Stomach (tissue), 9 donors: Measurements from ENCODE around the gene DCC. TPM values are rescaled to one million over a fixed set of nuclear protein-coding genes. Genes with fewer than 3 reads are reported as not detected.
A peak's percentile ranks its signal among the peaks of the same experiment; 100 is the strongest.

Source experiments
- DNase-seq, 2 donors: peaks; one replicate each; pipeline versions ENCODE4 v3.0.0 to v3.0.0-alpha.2; 2013 to 2019
- H3K27ac ChIP-seq, 5 donors: fragments of 200-600 bp in 4 of 5; sonication (generic) in 4 of 5; one replicate each; pipeline ENCODE4 v1.5.1; 2013 to 2019; ENCODE audit warnings: mild to moderate bottlenecking in 1 of 5, moderate library complexity in 1 of 5
- H3K27me3 ChIP-seq, 3 donors: fragments of 200-600 bp; sonication (generic); one replicate each; pipeline ENCODE4 v1.5.1; 2017 to 2019; ENCODE audit warnings: mixed run types in 1 of 3
- H3K36me3 ChIP-seq, 4 donors: fragments of 200-600 bp; sonication (generic); 1 replicate in 3 of 4; 2 replicates in 1 of 4; pipeline ENCODE4 v1.5.1; 2016 to 2019
- H3K4me1 ChIP-seq, 4 donors: fragments of 200-600 bp; sonication (generic); one replicate each; pipeline ENCODE4 v1.5.1; 2016 to 2019
- H3K4me3 ChIP-seq, 4 donors: fragments of 200-600 bp; sonication (generic) in 3 of 4; one replicate each; pipeline ENCODE4 v1.5.1; 2016 to 2019; ENCODE audit warnings: mild to moderate bottlenecking in 1 of 4
- H3K9me3 ChIP-seq, 4 donors: fragments of 200-600 bp; sonication (generic); one replicate each; pipeline ENCODE4 v1.5.1; 2016 to 2019
- EP300 ChIP-seq: sonication (generic); formaldehyde crosslinking; IDR thresholded peaks from one replicate; pipeline ENCODE4 v1.6.1; 2017; ENCODE audit warnings: antibody characterized with exemption
- POLR2A ChIP-seq, 4 donors: fragments of 450-650 bp; IDR thresholded peaks; one replicate each; pipeline ENCODE4 v1.6.1; 2016; ENCODE audit warnings: antibody characterized with exemption in 4 of 4, control low read depth in 2 of 4, mild to moderate bottlenecking in 1 of 4, moderate library complexity in 1 of 4
- POLR2AphosphoS5 ChIP-seq, 3 donors: sonication (generic); formaldehyde crosslinking; IDR thresholded peaks; one replicate each; pipeline ENCODE4 v1.6.1; 2016; ENCODE audit warnings: antibody characterized with exemption in 3 of 3
- WGBS, 5 donors: extraction: QIAGEN DNeasy Blood & Tissue Kit in 3 of 5; methylation state at CpG; one replicate each; pipeline versions ENCODE4 v1.1.5 to v1.1.7; 2013 to 2018; 5-methylcytosine and 5-hydroxymethylcytosine counted together
- intact Hi-C: fragments of 100-400 bp; cut with DNase I; formaldehyde crosslinking; loops from one replicate; pipeline ENCODE4 v1.15.1; 2023; ENCODE audit warnings: low total_unique reads
- polyA plus RNA-seq, 3 donors: library from polyadenylated mRNA; stranded (reverse); fragments of 200-250 nt; gene quantifications; one replicate each; pipeline ENCODE4 v1.2.3, GENCODE V29; 2013
- total RNA-seq, 5 donors: library from RNA; depleted of rRNA; stranded (reverse); fragments of >200 nt; gene quantifications; one replicate each; pipeline versions ENCODE4 v1.1.0 to v1.2.3, GENCODE V29; 2014 to 2016
- TF ChIP-seq, protein P1 (sequence below), 7 experiments: fragments of 450-650 bp in 4 of 7; fragments of 200-600 bp in 3 of 7; sonication (generic) in 3 of 7; IDR thresholded peaks; one replicate each; pipeline ENCODE4 v1.5.1; 2016 to 2019; ENCODE audit warnings: antibody characterized with exemption in 7 of 7, control low read depth in 2 of 7, mild to moderate bottlenecking in 1 of 7
- donor health status: healthy with polysubstance abuse.
- donor health status: Bipolar disorder and iron deficiency.
- donor health status: healthy.

The DCC gene
- total and polyA plus RNA-seq, 8 donors: 0.58 to 1.7 TPM; not detected in 6

GRCh38 chr18:52596748-52597435, 256.9 kb downstream of the DCC start:
- Histone ChIP-seq H3K4me3 (no peak overlapping the region), H3K9me3 (peaks cover 0 to 3% (median 0%) of the 10 kb centered on the region in 4 donors), H3K27ac (no peak overlapping the region), H3K4me1 (no peaks in the 10 kb centered on the region), H3K36me3 (no peaks in the 10 kb centered on the region), H3K27me3 (no peaks in the 10 kb centered on the region)
- intact Hi-C loops: no loop called here
- whole genome bisulfite sequencing, 5 donors: 32 to 51% (median 42%) methylated on average over 5 of the region's 5 CpGs
- TF ChIP-seq, protein P1, sequence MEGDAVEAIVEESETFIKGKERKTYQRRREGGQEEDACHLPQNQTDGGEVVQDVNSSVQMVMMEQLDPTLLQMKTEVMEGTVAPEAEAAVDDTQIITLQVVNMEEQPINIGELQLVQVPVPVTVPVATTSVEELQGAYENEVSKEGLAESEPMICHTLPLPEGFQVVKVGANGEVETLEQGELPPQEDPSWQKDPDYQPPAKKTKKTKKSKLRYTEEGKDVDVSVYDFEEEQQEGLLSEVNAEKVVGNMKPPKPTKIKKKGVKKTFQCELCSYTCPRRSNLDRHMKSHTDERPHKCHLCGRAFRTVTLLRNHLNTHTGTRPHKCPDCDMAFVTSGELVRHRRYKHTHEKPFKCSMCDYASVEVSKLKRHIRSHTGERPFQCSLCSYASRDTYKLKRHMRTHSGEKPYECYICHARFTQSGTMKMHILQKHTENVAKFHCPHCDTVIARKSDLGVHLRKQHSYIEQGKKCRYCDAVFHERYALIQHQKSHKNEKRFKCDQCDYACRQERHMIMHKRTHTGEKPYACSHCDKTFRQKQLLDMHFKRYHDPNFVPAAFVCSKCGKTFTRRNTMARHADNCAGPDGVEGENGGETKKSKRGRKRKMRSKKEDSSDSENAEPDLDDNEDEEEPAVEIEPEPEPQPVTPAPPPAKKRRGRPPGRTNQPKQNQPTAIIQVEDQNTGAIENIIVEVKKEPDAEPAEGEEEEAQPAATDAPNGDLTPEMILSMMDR (IDR thresholded peaks at IDR 0.05): no peak
- no peak for TF ChIP-seq EP300
- TF ChIP-seq POLR2AphosphoS5 (IDR thresholded peaks at IDR 0.05): no peak
- no peak for TF ChIP-seq POLR2A (IDR thresholded peaks at IDR 0.05)
- peak in 1 of 2 donors; percentile 8 for DNase-seq

DNA sequence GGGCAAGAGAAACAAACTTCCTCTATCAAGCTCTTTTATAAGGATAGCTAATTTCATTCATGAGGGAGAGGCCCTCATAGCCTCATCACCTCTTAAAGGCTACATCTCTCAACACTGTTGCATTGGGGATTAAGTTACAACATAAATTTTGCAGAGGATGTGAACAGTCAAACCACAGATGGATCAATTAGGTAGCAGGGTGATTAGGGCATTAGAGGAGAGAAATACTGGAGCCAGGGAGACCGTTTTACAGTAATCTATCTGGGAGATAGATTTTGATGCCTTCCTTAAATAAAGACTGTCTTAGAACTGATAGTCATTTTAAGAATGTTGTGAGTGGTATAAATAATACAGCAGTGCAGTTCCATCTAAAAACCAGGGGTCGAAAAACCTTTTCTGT, 258.9 kb downstream of the DCC start:
- Histone ChIP-seq H3K36me3 (no peaks in the 10 kb centered on the region), H3K27ac (no peak overlapping the region), H3K9me3 (peaks cover 0 to 3% (median 0%) of the 10 kb centered on the region in 4 donors), H3K27me3 (no peaks in the 10 kb centered on the region), H3K4me3 (no peak overlapping the region), H3K4me1 (no peaks in the 10 kb centered on the region)
- DNase-seq: no peak
- 51 to 67% (median 61%) methylated on average over 2 of the region's 2 CpGs for WGBS, 5 donors
- intact Hi-C loops: no loop called here
- TF ChIP-seq EP300: no peak
- TF ChIP-seq POLR2A (IDR thresholded peaks at IDR 0.05): no peak
- TF ChIP-seq POLR2AphosphoS5 (IDR thresholded peaks at IDR 0.05): no peak
- TF ChIP-seq, protein P1 (IDR thresholded peaks at IDR 0.05): no peak

- no peaks in the 10 kb centered on the region for H3K27me3 ChIP-seq
- H3K4me1 ChIP-seq: no peaks in the 10 kb centered on the region
- intact Hi-C loops: no loop called here
- H3K4me3 ChIP-seq: no peak overlapping the region
- TF ChIP-seq, protein P1 (IDR thresholded peaks at IDR 0.05): no peak
- TF ChIP-seq POLR2A (IDR thresholded peaks at IDR 0.05): no peak
- TF ChIP-seq POLR2AphosphoS5 (IDR thresholded peaks at IDR 0.05): no peak
- TF ChIP-seq EP300: no peak
- H3K36me3 ChIP-seq: no peaks in the 10 kb centered on the region
- no peak overlapping the region for H3K27ac ChIP-seq
- 76 to 100% (median 84%) methylated on average over 1 of the region's 1 CpG for WGBS, 5 donors
- DNase-seq: no peak
- peaks cover 0 to 3% (median 0%) of the 10 kb centered on the region in 4 donors for H3K9me3 ChIP-seq
Observed at GRCh38 chr18:52602820-52603219, 262.8 kb downstream of the DCC start.

GRCh38 chr18:52605345-52605744, 265.3 kb downstream of the DCC start:
- DNase-seq: no peak
- no peaks in the 10 kb centered on the region for H3K27me3 ChIP-seq
- 71 to 85% (median 85%) methylated on average over 3 of the region's 3 CpGs for WGBS, 5 donors
- no peaks in the 10 kb centered on the region for H3K36me3 ChIP-seq
- TF ChIP-seq EP300: no peak
- no peak for TF ChIP-seq POLR2A (IDR thresholded peaks at IDR 0.05)
- TF ChIP-seq POLR2AphosphoS5 (IDR thresholded peaks at IDR 0.05): no peak
- TF ChIP-seq, protein P1 (IDR thresholded peaks at IDR 0.05): no peak
- H3K27ac ChIP-seq: no peak overlapping the region
- H3K4me3 ChIP-seq: no peak overlapping the region
- H3K9me3 ChIP-seq: no peaks in the 10 kb centered on the region
- no peaks in the 10 kb centered on the region for H3K4me1 ChIP-seq
- intact Hi-C loops: no loop called here
